Ishikawa (cell line): ENCODE data around the gene ZBTB21.

Source experiments
- CEBPB ChIP-seq: IDR thresholded peaks from 2 replicates; pipeline ENCODE4 v1.6.1; 2012
- CREB1 ChIP-seq: IDR thresholded peaks from 2 replicates; pipeline ENCODE4 v1.6.1; 2012; ENCODE audit warnings: low read depth
- EGR1 ChIP-seq: IDR thresholded peaks from 2 replicates; pipeline ENCODE4 v1.6.1; 2012
- EP300 ChIP-seq: IDR thresholded peaks from 2 replicates; pipeline ENCODE4 v1.6.1; 2012; ENCODE audit warnings: borderline replicate concordance
- FOXM1 ChIP-seq: IDR thresholded peaks from 2 replicates; pipeline ENCODE4 v1.6.1; 2012; ENCODE audit warnings: low read depth, borderline replicate concordance
- NFIC ChIP-seq: IDR thresholded peaks from 2 replicates; pipeline ENCODE4 v1.6.1; 2012
- RAD21 ChIP-seq: IDR thresholded peaks from 2 replicates; pipeline ENCODE4 v1.6.1; 2012; ENCODE audit warnings: low read depth
- REST ChIP-seq: IDR thresholded peaks from 2 replicates; pipeline ENCODE4 v1.6.1; 2012; ENCODE audit warnings: low read depth, mild to moderate bottlenecking
- TAF1 ChIP-seq: IDR thresholded peaks from 2 replicates; pipeline ENCODE4 v1.6.1; 2012; ENCODE audit warnings: low read depth, mild to moderate bottlenecking
- TCF12 ChIP-seq: IDR thresholded peaks from 2 replicates; pipeline ENCODE4 v1.6.1; 2012; ENCODE audit warnings: low read depth
- TEAD4 ChIP-seq: IDR thresholded peaks from 2 replicates; pipeline ENCODE4 v1.6.1; 2012
- YY1 ChIP-seq: IDR thresholded peaks from 2 replicates; pipeline ENCODE4 v1.6.1; 2012; ENCODE audit warnings: low read depth
- ZBTB7A ChIP-seq: IDR thresholded peaks from 2 replicates; pipeline ENCODE4 v1.6.1; 2012; ENCODE audit warnings: low read depth
- TF ChIP-seq, protein P1 (sequence below): IDR thresholded peaks from 2 replicates; pipeline ENCODE4 v1.6.1; 2012
- TF ChIP-seq, protein P2 (sequence below): IDR thresholded peaks from 2 replicates; pipeline ENCODE4 v1.6.1; 2012

The ZBTB21 gene

DNA sequence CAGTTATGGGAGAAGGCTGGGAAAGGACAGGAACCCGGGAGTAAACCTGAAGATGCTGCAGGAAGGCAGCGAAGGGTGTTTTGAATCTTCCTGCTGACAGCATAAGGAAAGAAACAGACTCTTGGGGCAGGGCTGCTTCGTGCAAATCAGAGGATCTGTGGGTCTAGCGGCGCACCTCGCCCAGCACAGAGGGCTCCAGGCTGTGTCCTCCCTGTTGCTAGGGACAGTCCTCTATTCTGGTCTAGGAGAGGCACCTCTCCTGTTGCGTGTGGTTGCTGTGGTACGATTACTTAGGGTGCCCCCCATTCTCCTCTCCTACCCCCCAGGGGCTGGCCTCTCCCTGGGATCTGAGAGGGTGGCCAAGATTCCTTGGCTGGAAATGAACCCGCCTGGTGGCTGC is 67.7 kb downstream of the ZBTB21 start:
- TF ChIP-seq RAD21 (no peak), REST (no peak), TEAD4 (no peak), TCF12 (no peak), FOXM1 (no peak), NFIC (no peak), CREB1 (no peak), CEBPB (no peak), EGR1 (no peak), ZBTB7A (no peak), YY1 (no peak), TAF1 (no peak), EP300 (no peak)
- TF ChIP-seq, protein P1, sequence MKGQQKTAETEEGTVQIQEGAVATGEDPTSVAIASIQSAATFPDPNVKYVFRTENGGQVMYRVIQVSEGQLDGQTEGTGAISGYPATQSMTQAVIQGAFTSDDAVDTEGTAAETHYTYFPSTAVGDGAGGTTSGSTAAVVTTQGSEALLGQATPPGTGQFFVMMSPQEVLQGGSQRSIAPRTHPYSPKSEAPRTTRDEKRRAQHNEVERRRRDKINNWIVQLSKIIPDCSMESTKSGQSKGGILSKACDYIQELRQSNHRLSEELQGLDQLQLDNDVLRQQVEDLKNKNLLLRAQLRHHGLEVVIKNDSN: no peak
- TF ChIP-seq, protein P2, sequence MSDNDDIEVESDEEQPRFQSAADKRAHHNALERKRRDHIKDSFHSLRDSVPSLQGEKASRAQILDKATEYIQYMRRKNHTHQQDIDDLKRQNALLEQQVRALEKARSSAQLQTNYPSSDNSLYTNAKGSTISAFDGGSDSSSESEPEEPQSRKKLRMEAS: no peak

DNA sequence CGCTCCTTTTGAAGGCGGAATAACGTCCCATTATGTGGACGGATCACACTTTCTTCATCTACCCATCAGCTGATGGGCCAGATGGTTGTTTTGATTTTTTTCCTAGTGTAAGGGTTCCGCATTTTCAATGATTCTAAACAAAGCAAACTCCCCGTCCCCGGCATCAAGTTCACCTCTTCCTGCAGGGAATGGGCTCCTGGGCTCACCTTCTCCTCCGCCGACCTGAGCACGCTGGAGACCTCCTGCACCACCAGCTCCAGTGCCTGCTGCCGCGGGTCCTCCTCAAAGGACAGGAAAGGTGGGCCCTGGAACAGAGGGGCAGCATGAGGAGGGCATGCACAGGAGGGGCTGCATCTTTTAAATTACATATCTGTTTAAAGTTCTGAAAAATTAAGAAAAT is 68.2 kb downstream of the ZBTB21 start:
- TF ChIP-seq EGR1 (no peak), CREB1 (no peak), CEBPB (no peak), REST (no peak), YY1 (no peak), ZBTB7A (no peak), RAD21 (no peak), TCF12 (no peak)

DNA sequence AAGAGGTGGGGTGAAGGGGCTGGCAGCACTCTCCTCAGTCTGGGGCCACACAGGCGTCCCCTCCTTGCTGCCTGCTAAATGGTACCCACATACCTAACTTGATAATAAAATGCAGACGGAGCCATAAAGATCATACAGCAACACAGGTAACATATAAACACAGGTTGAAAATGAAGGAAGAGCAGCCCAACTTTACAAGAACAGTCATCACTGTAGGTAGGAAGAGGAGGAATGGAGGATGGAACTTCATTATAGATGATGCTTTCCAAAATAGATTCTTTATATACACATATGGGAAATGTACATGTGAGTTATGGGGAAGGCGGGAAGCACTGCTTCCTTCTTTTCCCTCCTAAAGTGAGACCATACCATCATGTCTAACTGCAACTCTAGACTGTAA is 69.7 kb downstream of the ZBTB21 start:
- TF ChIP-seq EP300: no peak
- no peak for TF ChIP-seq RAD21
- no peak for TF ChIP-seq TEAD4
- no peak for TF ChIP-seq CEBPB
- no peak for TF ChIP-seq EGR1
- TF ChIP-seq, protein P1: no peak
- TF ChIP-seq TCF12: no peak
- TF ChIP-seq FOXM1: no peak
- no peak for TF ChIP-seq ZBTB7A
- TF ChIP-seq YY1: no peak
- TF ChIP-seq TAF1: no peak
- no peak for TF ChIP-seq NFIC
- TF ChIP-seq REST: no peak

- TF ChIP-seq FOXM1 (no peak), CREB1 (no peak), YY1 (no peak), RAD21 (no peak), NFIC (no peak), EGR1 (no peak), TEAD4 (no peak), CEBPB (no peak)
- TF ChIP-seq, protein P1: no peak
- TF ChIP-seq, protein P2: no peak
Measured at GRCh38 chr21:41939391-41939790, 70.8 kb downstream of the ZBTB21 start.
